Spleen (tissue), 7 donors: ENCODE measurements around the gene TCIRG1.

Experiments used
- POLR2A ChIP-seq, 3 donors: fragments of 450-650 bp; IDR thresholded peaks; one replicate each; pipeline ENCODE4 v1.5.1; 2017; ENCODE audit warnings: antibody characterized with exemption in 3 of 3, mild to moderate bottlenecking in 1 of 3
- POLR2AphosphoS5 ChIP-seq, 3 donors: sonication (generic); formaldehyde crosslinking; IDR thresholded peaks; one replicate each; pipeline ENCODE4 v1.5.1; 2017; ENCODE audit warnings: antibody characterized with exemption in 3 of 3
- TF ChIP-seq, protein P1 (sequence below), 11 experiments: fragments of 200-600 bp in 7 of 11; fragments of 450-650 bp in 4 of 11; sonication (generic) in 4 of 11; IDR thresholded peaks in 8 of 11; conservative IDR thresholded peaks in 3 of 11; 1 replicate in 7 of 11; 2 replicates in 4 of 11; pipeline versions ENCODE4 v1.4.0 to v1.8.0; 2016 to 2021; ENCODE audit warnings: antibody characterized with exemption in 11 of 11, inconsistent platforms in 4 of 11, mild to moderate bottlenecking in 1 of 11
- donor health status: DM: no; HTN: no; CAD: no; lungs with moderate emphysema.
- donor health status: DM: no; HTN: no; CAD: no.
- donor health status: DM: no; HTN: no; CAD: no.

GRCh38 chr11:68022531-68022930 is 16.3 kb upstream of the TCIRG1 start:
- TF ChIP-seq POLR2A (IDR thresholded peaks at IDR 0.05), result no peak
- TF ChIP-seq, protein P1, sequence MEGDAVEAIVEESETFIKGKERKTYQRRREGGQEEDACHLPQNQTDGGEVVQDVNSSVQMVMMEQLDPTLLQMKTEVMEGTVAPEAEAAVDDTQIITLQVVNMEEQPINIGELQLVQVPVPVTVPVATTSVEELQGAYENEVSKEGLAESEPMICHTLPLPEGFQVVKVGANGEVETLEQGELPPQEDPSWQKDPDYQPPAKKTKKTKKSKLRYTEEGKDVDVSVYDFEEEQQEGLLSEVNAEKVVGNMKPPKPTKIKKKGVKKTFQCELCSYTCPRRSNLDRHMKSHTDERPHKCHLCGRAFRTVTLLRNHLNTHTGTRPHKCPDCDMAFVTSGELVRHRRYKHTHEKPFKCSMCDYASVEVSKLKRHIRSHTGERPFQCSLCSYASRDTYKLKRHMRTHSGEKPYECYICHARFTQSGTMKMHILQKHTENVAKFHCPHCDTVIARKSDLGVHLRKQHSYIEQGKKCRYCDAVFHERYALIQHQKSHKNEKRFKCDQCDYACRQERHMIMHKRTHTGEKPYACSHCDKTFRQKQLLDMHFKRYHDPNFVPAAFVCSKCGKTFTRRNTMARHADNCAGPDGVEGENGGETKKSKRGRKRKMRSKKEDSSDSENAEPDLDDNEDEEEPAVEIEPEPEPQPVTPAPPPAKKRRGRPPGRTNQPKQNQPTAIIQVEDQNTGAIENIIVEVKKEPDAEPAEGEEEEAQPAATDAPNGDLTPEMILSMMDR (IDR thresholded peaks at IDR 0.05 in 8 of 11, conservative IDR thresholded peaks at IDR 0.05 in 3 of 11), result no peak
- no peak for TF ChIP-seq POLR2AphosphoS5 (IDR thresholded peaks at IDR 0.05)
